Mesenchymal stem cell (in vitro differentiated cells and primary cell): ENCODE data around the gene RBBP4.

Experiments used
- DNase-seq: peaks from one replicate; pipeline ENCODE4 v3.0.0-alpha.2; 2013
- H2AFZ ChIP-seq: one replicate; pipeline ENCODE4 v1.6.1; 2013; ENCODE audit warnings: low read depth, mild to moderate bottlenecking, control low read depth, inconsistent platforms, low read length, moderate library complexity
- H2AK5ac ChIP-seq: 2 replicates; pipeline ENCODE4 v1.6.1; 2013; ENCODE audit warnings: low read length, moderate library complexity, mild to moderate bottlenecking, inconsistent platforms; ENCODE audit not compliant: severe bottlenecking
- H2BK120ac ChIP-seq: one replicate; pipeline ENCODE4 v1.6.1; 2013; ENCODE audit warnings: low read depth, mild to moderate bottlenecking, inconsistent platforms, low read length, moderate library complexity
- H2BK12ac ChIP-seq, 2 experiments: one replicate each; pipeline ENCODE4 v1.6.1; 2013; ENCODE audit warnings: inconsistent platforms in 2 of 2, low read length in 2 of 2, mild to moderate bottlenecking in 2 of 2, moderate library complexity in 2 of 2, control low read depth in 1 of 2
- H2BK15ac ChIP-seq: one replicate; pipeline ENCODE4 v1.6.1; 2013; ENCODE audit warnings: mild to moderate bottlenecking, low read depth, inconsistent platforms; ENCODE audit not compliant: poor library complexity, severe bottlenecking
- H2BK5ac ChIP-seq: 2 replicates; pipeline ENCODE4 v1.6.1; 2013; ENCODE audit warnings: low read depth, mild to moderate bottlenecking, low read length, control low read depth, inconsistent platforms; ENCODE audit not compliant: poor library complexity, severe bottlenecking
- H3K14ac ChIP-seq, 2 experiments: one replicate each; pipeline ENCODE4 v1.6.1; 2013; ENCODE audit warnings: inconsistent platforms in 2 of 2, low read length in 2 of 2, control low read depth in 1 of 2, mild to moderate bottlenecking in 1 of 2, moderate library complexity in 1 of 2
- H3K18ac ChIP-seq, 2 experiments: one replicate each; pipeline ENCODE4 v1.6.1; 2013; ENCODE audit warnings: inconsistent platforms in 2 of 2, low read length in 2 of 2, control low read depth in 1 of 2, low read depth in 1 of 2, mild to moderate bottlenecking in 1 of 2
- H3K23ac ChIP-seq, 2 experiments: one replicate each; pipeline ENCODE4 v1.6.1; 2013; ENCODE audit warnings: inconsistent platforms in 2 of 2, low read length in 2 of 2, mild to moderate bottlenecking in 2 of 2, moderate library complexity in 2 of 2, control low read depth in 1 of 2
- H3K27ac ChIP-seq: 2 replicates; pipeline ENCODE4 v1.5.1; 2013; ENCODE audit warnings: mild to moderate bottlenecking, moderate library complexity, low read length, control low read depth, inconsistent platforms; ENCODE audit not compliant: poor library complexity, severe bottlenecking
- H3K27me3 ChIP-seq, 2 experiments: 2 replicates each; pipeline versions ENCODE4 v1.6.1 to v1.7.0; 2013; ENCODE audit warnings: low read length in 2 of 2, mild to moderate bottlenecking in 2 of 2, moderate library complexity in 2 of 2, control low read depth in 1 of 2, inconsistent platforms in 1 of 2; ENCODE audit not compliant: control insufficient read depth in 1 of 2, insufficient read depth in 1 of 2
- H3K36me3 ChIP-seq, 2 experiments: 2 replicates each; pipeline versions ENCODE4 v1.6.1 to v1.7.0; 2013; ENCODE audit warnings: low read length in 2 of 2, control low read depth in 1 of 2, inconsistent platforms in 1 of 2, low read depth in 1 of 2, mild to moderate bottlenecking in 1 of 2; ENCODE audit not compliant: insufficient read depth in 2 of 2, control insufficient read depth in 1 of 2
- H3K4ac ChIP-seq, 2 experiments: one replicate each; pipeline ENCODE4 v1.6.1; 2013; ENCODE audit warnings: inconsistent platforms in 2 of 2, low read length in 2 of 2, mild to moderate bottlenecking in 2 of 2, moderate library complexity in 2 of 2, control low read depth in 1 of 2, low read depth in 1 of 2
- H3K4me1 ChIP-seq: 2 replicates; pipeline ENCODE4 v1.6.1; 2013; ENCODE audit warnings: low read depth, low read length, control low read depth; ENCODE audit not compliant: control insufficient read depth, insufficient read depth
- H3K4me2 ChIP-seq: 2 replicates; pipeline ENCODE4 v1.6.1; 2013; ENCODE audit warnings: low read length, mild to moderate bottlenecking, inconsistent platforms; ENCODE audit not compliant: poor library complexity, severe bottlenecking
- H3K4me3 ChIP-seq, 2 experiments: 2 replicates each; pipeline versions ENCODE4 v1.5.1 to v1.7.0; 2013; ENCODE audit warnings: low read length in 2 of 2, mild to moderate bottlenecking in 2 of 2, control low read depth in 1 of 2, low read depth in 1 of 2; ENCODE audit not compliant: insufficient read depth in 1 of 2
- H3K79me1 ChIP-seq: replicated peaks from 2 replicates; pipeline ENCODE4 v1.6.1; 2013; ENCODE audit warnings: mild to moderate bottlenecking, control low read depth, low read length, inconsistent platforms; ENCODE audit not compliant: poor library complexity, severe bottlenecking
- H3K9ac ChIP-seq: 2 replicates; pipeline ENCODE4 v1.7.0; 2013; ENCODE audit warnings: mild to moderate bottlenecking, low read length, moderate library complexity
- H3K9me3 ChIP-seq: 2 replicates; pipeline ENCODE4 v1.7.0; 2013; ENCODE audit warnings: mild to moderate bottlenecking, low read length; ENCODE audit not compliant: control insufficient read depth
- H4K8ac ChIP-seq: one replicate; pipeline ENCODE4 v1.6.1; 2013; ENCODE audit warnings: inconsistent platforms, mild to moderate bottlenecking, low read length, moderate library complexity
- H4K91ac ChIP-seq: one replicate; pipeline ENCODE4 v1.6.1; 2013; ENCODE audit warnings: mild to moderate bottlenecking, low read length, inconsistent platforms
- WGBS: methylation state at CpG from one replicate; pipeline ENCODE4 v1.1.7; 2013; ENCODE audit warnings: mixed read lengths; 5-methylcytosine and 5-hydroxymethylcytosine counted together

Gene RBBP4

DNA sequence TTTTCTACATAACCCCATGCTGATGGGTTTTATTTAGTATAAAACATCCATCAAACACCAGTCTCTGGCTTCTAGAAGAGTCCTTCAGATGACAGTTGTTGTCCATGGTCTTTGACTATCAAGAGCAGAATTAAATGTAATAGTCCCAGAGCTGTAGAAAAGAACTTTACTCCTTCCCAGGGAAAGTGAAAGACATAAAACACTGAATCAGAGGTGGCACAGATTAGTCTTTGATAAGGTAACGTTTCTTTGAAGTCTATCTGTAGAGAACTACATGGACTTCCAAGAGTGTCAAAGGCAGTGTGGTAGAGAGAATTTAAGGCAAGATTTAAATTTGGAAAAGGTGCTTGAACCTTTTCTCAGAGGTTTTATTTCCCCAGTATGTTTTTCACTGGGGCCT, 29.6 kb downstream of the RBBP4 start:
- Histone ChIP-seq H2AFZ (no peak overlapping the region), H4K91ac (no peak overlapping the region), H3K14ac (no peak overlapping the region), H3K36me3 (peaks cover 42 to 89% of the 10 kb centered on the region in 2 experiments), H3K4ac (no peak overlapping the region), H3K27me3 (no peaks in the 10 kb centered on the region), H3K9me3 (no peaks in the 10 kb centered on the region), H2BK5ac (no peak overlapping the region), H4K8ac (no peak overlapping the region), H3K4me3 (no peak overlapping the region), H3K9ac (no peak overlapping the region), H2BK120ac (no peak overlapping the region), H3K4me2 (no peak overlapping the region), H3K79me1 (peaks cover 3% of the 10 kb centered on the region), H3K23ac (no peak overlapping the region), H3K18ac (no peak overlapping the region), H2BK12ac (no peak overlapping the region), H3K4me1 (no peaks in the 10 kb centered on the region), H2BK15ac (no peak overlapping the region), H3K27ac (no peak overlapping the region), H2AK5ac (no peak overlapping the region)
- 92% methylated on average over 1 of the region's 1 CpG for WGBS
- no peak for DNase-seq

GRCh38 chr1:32681509-32681908, 30.5 kb downstream of the RBBP4 start:
- no peak overlapping the region for H3K14ac ChIP-seq
- H2BK15ac ChIP-seq = no peak overlapping the region
- H3K36me3 ChIP-seq = peaks cover 35 to 89% of the 10 kb centered on the region in 2 experiments
- no peaks in the 10 kb centered on the region for H3K9me3 ChIP-seq
- H3K4me2 ChIP-seq = no peak overlapping the region
- H2AFZ ChIP-seq = no peak overlapping the region
- H2BK5ac ChIP-seq = no peak overlapping the region
- H3K4me1 ChIP-seq = no peaks in the 10 kb centered on the region
- no peak overlapping the region for H3K4ac ChIP-seq
- H3K4me3 ChIP-seq = no peak overlapping the region
- H3K27me3 ChIP-seq = no peaks in the 10 kb centered on the region
- DNase-seq = no peak
- H3K79me1 ChIP-seq = peaks cover 4% of the 10 kb centered on the region
- no peak overlapping the region for H4K91ac ChIP-seq
- 98% methylated on average over 2 of the region's 2 CpGs for WGBS
- H2BK12ac ChIP-seq = no peak overlapping the region
- H3K27ac ChIP-seq = no peak overlapping the region
- H3K9ac ChIP-seq = no peak overlapping the region
- H3K23ac ChIP-seq = no peak overlapping the region
- no peak overlapping the region for H2BK120ac ChIP-seq
- no peak overlapping the region for H3K18ac ChIP-seq
- no peak overlapping the region for H2AK5ac ChIP-seq
- H4K8ac ChIP-seq = no peak overlapping the region

- no peak overlapping the region for H3K18ac ChIP-seq
- no peak overlapping the region for H2BK120ac ChIP-seq
- no peaks in the 10 kb centered on the region for H3K4me1 ChIP-seq
- no peak overlapping the region for H4K8ac ChIP-seq
- H3K27ac ChIP-seq = no peak overlapping the region
- no peak overlapping the region for H3K4ac ChIP-seq
- WGBS = 60% methylated on average over 1 of the region's 3 CpGs
- H3K14ac ChIP-seq = no peak overlapping the region
- H3K9ac ChIP-seq = no peak overlapping the region
- H2AFZ ChIP-seq = no peak overlapping the region
- H3K79me1 ChIP-seq = peaks cover 3% of the 10 kb centered on the region
- no peak overlapping the region for H2BK12ac ChIP-seq
- H3K27me3 ChIP-seq = no peaks in the 10 kb centered on the region
- H4K91ac ChIP-seq = no peak overlapping the region
- peaks cover 31 to 89% of the 10 kb centered on the region in 2 experiments for H3K36me3 ChIP-seq
- no peak overlapping the region for H3K4me2 ChIP-seq
- no peak overlapping the region for H3K4me3 ChIP-seq
- no peak overlapping the region for H3K23ac ChIP-seq
- no peak overlapping the region for H2BK15ac ChIP-seq
- no peak overlapping the region for H2BK5ac ChIP-seq
- no peaks in the 10 kb centered on the region for H3K9me3 ChIP-seq
- DNase-seq = no peak
- H2AK5ac ChIP-seq = no peak overlapping the region
These were observed 31.0 kb downstream of the RBBP4 start for GRCh38 chr1:32681999-32682398.

DNA sequence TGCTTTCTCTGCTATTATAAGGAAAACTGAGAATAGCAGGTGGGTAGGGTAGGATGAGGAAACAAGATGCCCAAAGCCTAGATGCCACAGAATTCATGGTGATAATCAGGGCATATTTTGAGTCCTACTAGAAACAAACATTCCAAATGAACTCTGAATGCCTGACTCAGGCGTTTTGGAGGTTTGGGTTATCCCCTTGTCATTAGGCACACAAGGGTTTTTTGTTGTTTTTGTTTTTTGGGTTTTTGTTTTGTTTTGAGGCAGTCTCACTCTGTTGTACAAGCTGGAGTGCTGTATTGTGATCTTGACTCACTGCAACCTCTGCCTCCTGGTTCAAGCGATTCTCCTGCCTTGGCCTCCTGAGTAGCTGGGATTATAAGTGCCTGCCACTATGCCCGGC, 32.4 kb downstream of the RBBP4 start:
- H4K8ac ChIP-seq = no peak overlapping the region
- H2BK120ac ChIP-seq = no peak overlapping the region
- H3K27me3 ChIP-seq = no peaks in the 10 kb centered on the region
- H3K79me1 ChIP-seq = peaks cover 3% of the 10 kb centered on the region
- H4K91ac ChIP-seq = no peak overlapping the region
- H3K4me1 ChIP-seq = no peaks in the 10 kb centered on the region
- no peak overlapping the region for H2BK15ac ChIP-seq
- H3K4ac ChIP-seq = no peak overlapping the region
- no peak overlapping the region for H3K4me2 ChIP-seq
- H2AFZ ChIP-seq = no peak overlapping the region
- H3K23ac ChIP-seq = no peak overlapping the region
- no peak overlapping the region for H2AK5ac ChIP-seq
- H3K9ac ChIP-seq = peak overlapping the region; percentile 59
- H2BK5ac ChIP-seq = no peak overlapping the region
- H3K27ac ChIP-seq = no peak overlapping the region
- DNase-seq = no peak
- no peaks in the 10 kb centered on the region for H3K9me3 ChIP-seq
- H3K4me3 ChIP-seq = no peak overlapping the region
- H3K18ac ChIP-seq = no peak overlapping the region
- no peak overlapping the region for H3K14ac ChIP-seq
- peaks cover 27 to 81% of the 10 kb centered on the region in 2 experiments for H3K36me3 ChIP-seq
- H2BK12ac ChIP-seq = no peak overlapping the region
- 87% methylated on average over 3 of the region's 3 CpGs for WGBS
